NOMO-1 (cell line): Measurements from ENCODE around the gene CD163L1.
A peak's percentile ranks its signal among the peaks of the same experiment; 100 is the strongest.

Experiments
- DNase-seq, 2 experiments: peaks; one replicate each; lab custom pipeline; 2025; ENCODE audit not compliant: unreplicated experiment in 2 of 2; lab: John Stamatoyannopoulos, UW

Gene CD163L1

GRCh38 chr12:7411343-7411742 lies 32.6 kb downstream of the CD163L1 start:
- DNase-seq: peak; percentile 54 to 79

- DNase-seq: no peak
Measured at GRCh38 chr12:7404275-7404674, 39.7 kb downstream of the CD163L1 start.

- no peak for DNase-seq
Measured at GRCh38 chr12:7403466-7403865, 40.5 kb downstream of the CD163L1 start.

GRCh38 chr12:7399089-7399488 lies 44.9 kb downstream of the CD163L1 start:
- DNase-seq: no peak

GRCh38 chr12:7396418-7396817 lies 47.5 kb downstream of the CD163L1 start:
- no peak for DNase-seq

GRCh38 chr12:7395950-7396349 lies 48.0 kb downstream of the CD163L1 start:
- no peak for DNase-seq

- no peak for DNase-seq
Measured at GRCh38 chr12:7387289-7387688, 56.7 kb downstream of the CD163L1 start.

- no peak for DNase-seq
Measured at GRCh38 chr12:7383157-7383556, 60.8 kb downstream of the CD163L1 start.

GRCh38 chr12:7376196-7376595 lies 67.8 kb downstream of the CD163L1 start:
- DNase-seq: no peak

- DNase-seq: no peak
Measured at GRCh38 chr12:7375145-7375543, 68.8 kb downstream of the CD163L1 start.

- peak; percentile 32 to 64 for DNase-seq
Measured at GRCh38 chr12:7374423-7375144, 69.4 kb downstream of the CD163L1 start.

GRCh38 chr12:7373226-7373625 lies 70.7 kb downstream of the CD163L1 start:
- DNase-seq: no peak

GRCh38 chr12:7369274-7369729 lies 74.7 kb downstream of the CD163L1 start:
- peak; percentile 75 to 86 for DNase-seq

GRCh38 chr12:7362734-7363133 lies 81.2 kb downstream of the CD163L1 start:
- DNase-seq: no peak

GRCh38 chr12:7361265-7361664 lies 82.7 kb downstream of the CD163L1 start:
- no peak for DNase-seq

- no peak for DNase-seq
Measured at GRCh38 chr12:7354529-7354928, 89.4 kb downstream of the CD163L1 start.

GRCh38 chr12:7352661-7353060 lies 91.3 kb downstream of the CD163L1 start:
- no peak for DNase-seq

- no peak for DNase-seq
Measured at GRCh38 chr12:7351177-7351576, 92.8 kb downstream of the CD163L1 start.

- DNase-seq: no peak
Measured at GRCh38 chr12:7349418-7349817, 94.5 kb downstream of the CD163L1 start.

- peak in 1 of 2 experiments; percentile 12 for DNase-seq
Measured at GRCh38 chr12:7346551-7347225, 97.3 kb downstream of the CD163L1 start.

- DNase-seq: peak; percentile 19 to 66
Measured at GRCh38 chr12:7344833-7345606, 98.9 kb downstream of the CD163L1 start.
